Neuronal stem cell (in vitro differentiated cells): ENCODE measurements around the gene UBXN4.
"Not testable (repeated sequence)": the region's sequence is repeated elsewhere in the genome, so short reads cannot be mapped to it uniquely, and the experiment has no call there.

Experiments
- DNase-seq: peaks from one replicate; pipeline ENCODE4 v3.0.0-alpha.2; 2013; ENCODE audit warnings: low spot score
- H2AFZ ChIP-seq: one replicate; pipeline ENCODE4 v1.6.1; 2013; ENCODE audit warnings: mild to moderate bottlenecking, low read length, inconsistent platforms
- H2AK5ac ChIP-seq: 2 replicates; pipeline ENCODE4 v1.6.1; 2013; ENCODE audit warnings: low read depth, mild to moderate bottlenecking, inconsistent platforms, low read length, moderate library complexity, mixed read lengths
- H2BK120ac ChIP-seq: 2 replicates; pipeline ENCODE4 v1.6.1; 2013; ENCODE audit warnings: low read depth, mild to moderate bottlenecking, inconsistent platforms, low read length, moderate library complexity, mixed read lengths
- H2BK12ac ChIP-seq: one replicate; pipeline ENCODE4 v1.6.1; 2013; ENCODE audit warnings: low read length, inconsistent platforms
- H2BK15ac ChIP-seq: 2 replicates; pipeline ENCODE4 v1.6.1; 2013; ENCODE audit warnings: mild to moderate bottlenecking, low read length, inconsistent platforms, mixed read lengths
- H2BK5ac ChIP-seq: one replicate; pipeline ENCODE4 v1.6.1; 2013; ENCODE audit warnings: inconsistent platforms, mild to moderate bottlenecking, low read length, moderate library complexity
- H3K14ac ChIP-seq: one replicate; pipeline ENCODE4 v1.6.1; 2013; ENCODE audit warnings: low read length, inconsistent platforms
- H3K18ac ChIP-seq: 2 replicates; pipeline ENCODE4 v1.6.1; 2013; ENCODE audit warnings: low read length, inconsistent platforms
- H3K23ac ChIP-seq: 2 replicates; pipeline ENCODE4 v1.6.1; 2013; ENCODE audit warnings: low read depth, mild to moderate bottlenecking, mixed read lengths, low read length, inconsistent platforms; ENCODE audit not compliant: poor library complexity
- H3K27ac ChIP-seq: replicated peaks from 3 replicates; pipeline ENCODE4 v1.5.1; 2013; ENCODE audit warnings: low read length, inconsistent platforms
- H3K27me3 ChIP-seq, 3 experiments: 2 replicates each; pipeline ENCODE4 v1.6.1; 2013; ENCODE audit warnings: low read length in 3 of 3, mild to moderate bottlenecking in 2 of 3, inconsistent platforms in 1 of 3, low read depth in 1 of 3, mixed read lengths in 1 of 3, moderate library complexity in 1 of 3; ENCODE audit not compliant: control insufficient read depth in 3 of 3, insufficient read depth in 3 of 3
- H3K36me3 ChIP-seq, 2 donors: replicated peaks in 1 of 2; 2 replicates each; pipeline ENCODE4 v1.6.1; 2013; ENCODE audit warnings: low read length in 2 of 2; ENCODE audit not compliant: control insufficient read depth in 2 of 2, insufficient read depth in 2 of 2
- H3K4ac ChIP-seq: 2 replicates; pipeline ENCODE4 v1.6.1; 2013; ENCODE audit warnings: inconsistent platforms, mild to moderate bottlenecking, low read length, moderate library complexity
- H3K4me1 ChIP-seq, 2 donors: 1 replicate in 1 of 2; 2 replicates in 1 of 2; pipeline ENCODE4 v1.6.1; 2013; ENCODE audit warnings: low read length in 2 of 2, low read depth in 1 of 2; ENCODE audit not compliant: control insufficient read depth in 2 of 2, insufficient read depth in 1 of 2
- H3K4me2 ChIP-seq: one replicate; pipeline ENCODE4 v1.6.1; 2013; ENCODE audit warnings: mild to moderate bottlenecking, low read length, inconsistent platforms; ENCODE audit not compliant: insufficient read depth, poor library complexity, severe bottlenecking
- H3K4me3 ChIP-seq, 2 donors: 2 replicates each; pipeline ENCODE4 v1.5.1; 2013; ENCODE audit warnings: low read length in 2 of 2, mild to moderate bottlenecking in 2 of 2, inconsistent platforms in 1 of 2, moderate library complexity in 1 of 2
- H3K79me1 ChIP-seq: one replicate; pipeline ENCODE4 v1.6.1; 2013; ENCODE audit warnings: low read depth, mild to moderate bottlenecking, inconsistent platforms, low read length, moderate library complexity
- H3K9ac ChIP-seq: one replicate; pipeline ENCODE4 v1.6.1; 2013; ENCODE audit warnings: mild to moderate bottlenecking, low read depth, low read length, inconsistent platforms; ENCODE audit not compliant: poor library complexity
- H3K9me3 ChIP-seq, 2 donors: replicated peaks in 1 of 2; 2 replicates each; pipeline versions ENCODE3 to v1.6.1; 2013; ENCODE audit warnings: low read length in 2 of 2, mild to moderate bottlenecking in 2 of 2, inconsistent platforms in 1 of 2, low read depth in 1 of 2, mixed read lengths in 1 of 2, moderate library complexity in 1 of 2; ENCODE audit not compliant: control insufficient read depth in 2 of 2, insufficient read depth in 1 of 2
- H4K8ac ChIP-seq: one replicate; pipeline ENCODE4 v1.6.1; 2013; ENCODE audit warnings: low read depth, mild to moderate bottlenecking, inconsistent platforms, low read length, moderate library complexity
- H4K91ac ChIP-seq: one replicate; pipeline ENCODE4 v1.6.1; 2013; ENCODE audit warnings: low read length, low read depth, mild to moderate bottlenecking, inconsistent platforms; ENCODE audit not compliant: poor library complexity
- WGBS, 2 donors: extraction: QIAGEN DNeasy Blood & Tissue Kit; methylation state at CpG; one replicate each; pipeline ENCODE4 v1.1.7; 2013; ENCODE audit warnings: missing lambda C conversion rate in 2 of 2, mixed read lengths in 1 of 2; ENCODE audit not compliant: insufficient read length in 2 of 2, insufficient replicate concordance in 1 of 2; ENCODE audit errors: extremely low coverage in 2 of 2; 5-methylcytosine and 5-hydroxymethylcytosine counted together

UBXN4 gene

DNA sequence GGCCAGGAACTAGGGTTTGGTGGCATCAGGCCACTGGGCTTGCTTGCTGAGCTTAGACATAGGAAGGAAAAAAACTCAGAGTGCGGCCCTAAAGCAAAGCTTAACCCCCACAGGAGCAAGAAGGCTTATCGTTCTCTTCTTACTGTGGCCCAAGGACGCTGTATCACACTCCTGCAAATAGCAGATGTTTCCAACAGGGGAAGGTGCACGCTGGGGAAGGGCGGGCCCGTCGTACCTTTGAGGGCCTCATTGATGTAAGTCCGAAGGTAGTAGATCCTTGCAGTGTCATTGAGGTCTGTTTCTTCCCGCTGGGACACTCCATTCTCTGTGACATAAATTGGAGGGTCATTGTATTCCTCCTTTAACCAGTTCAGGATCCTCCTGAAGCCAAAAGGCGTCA, 48.8 kb downstream of the UBXN4 start:
- Histone ChIP-seq H3K4me1 (no peaks in the 10 kb centered on the region), H2BK15ac (no peak overlapping the region), H3K4ac (no peak overlapping the region), H2BK12ac (no peak overlapping the region), H3K27ac (no peak overlapping the region), H2AK5ac (no peak overlapping the region), H2AFZ (no peak overlapping the region), H2BK120ac (no peak overlapping the region), H3K4me3 (no peak overlapping the region), H3K9ac (no peak overlapping the region), H3K4me2 (no peak overlapping the region), H3K36me3 (peaks cover 2 to 19% of the 10 kb centered on the region in 2 donors), H3K9me3 (peaks cover under 1 to 3% of the 10 kb centered on the region in 2 donors), H4K8ac (no peak overlapping the region), H3K23ac (no peak overlapping the region), H3K14ac (peak overlapping the region; percentile 86), H4K91ac (no peak overlapping the region), H3K79me1 (no peaks in the 10 kb centered on the region), H3K18ac (no peak overlapping the region), H3K27me3 (no peaks in the 10 kb centered on the region), H2BK5ac (no peak overlapping the region)
- no CpG with 5 or more reads among the region's 10 CpGs for WGBS, 2 donors
- DNase-seq, result no peak

DNA sequence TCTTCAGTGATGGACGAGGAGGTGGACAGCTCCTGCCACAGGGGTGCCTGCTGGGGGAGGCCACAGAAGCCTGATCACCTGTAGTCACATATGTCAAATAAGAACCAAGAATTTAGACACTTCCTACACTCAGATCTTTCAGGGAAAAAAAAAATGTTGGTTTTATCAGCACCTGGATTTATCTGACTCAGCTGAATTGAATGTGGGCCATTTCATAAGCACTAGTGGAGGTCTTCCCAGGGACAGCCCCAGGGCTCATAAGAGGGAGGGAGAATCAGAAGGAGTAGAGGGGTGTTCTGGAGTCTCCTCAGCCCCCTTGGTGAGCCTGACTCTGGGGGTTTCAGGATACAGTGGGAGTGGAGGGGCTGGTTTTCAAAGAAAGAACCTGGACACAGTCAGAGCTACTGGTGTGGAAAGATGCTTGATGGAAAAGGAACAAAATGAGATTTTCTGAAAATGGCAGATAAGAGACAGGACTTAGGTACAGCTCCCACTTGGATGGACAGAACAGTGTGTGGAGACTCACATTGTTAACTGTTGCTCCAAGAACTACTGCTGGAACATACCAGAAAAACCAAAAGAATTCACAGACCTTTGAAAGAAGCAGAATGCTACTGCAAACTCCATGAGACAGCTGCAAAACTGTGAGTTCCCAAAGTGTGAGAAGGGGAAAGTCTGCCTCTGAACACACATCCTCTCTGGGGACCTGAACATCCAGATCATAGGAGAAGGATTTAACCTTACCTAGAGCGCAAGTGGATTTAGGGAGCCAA, 49.9 kb downstream of the UBXN4 start:
- Histone ChIP-seq H3K27ac (no peak overlapping the region), H3K4me1 (no peaks in the 10 kb centered on the region), H3K79me1 (no peaks in the 10 kb centered on the region), H3K27me3 (no peaks in the 10 kb centered on the region), H2AFZ (no peak overlapping the region), H3K4ac (no peak overlapping the region), H2AK5ac (no peak overlapping the region), H3K4me2 (no peak overlapping the region), H4K91ac (no peak overlapping the region), H2BK5ac (no peak overlapping the region), H4K8ac (no peak overlapping the region), H3K4me3 (no peak overlapping the region), H3K18ac (no peak overlapping the region), H3K36me3 (peaks cover 0 to 12% of the 10 kb centered on the region in 2 donors), H3K23ac (no peak overlapping the region), H2BK12ac (no peak overlapping the region), H2BK120ac (no peak overlapping the region), H2BK15ac (no peak overlapping the region), H3K14ac (no peak overlapping the region), H3K9me3 (peaks cover 0 to 2% of the 10 kb centered on the region in 2 donors), H3K9ac (no peak overlapping the region)
- whole genome bisulfite sequencing, 2 donors, result no CpG with 5 or more reads among the region's 2 CpGs
- DNase-seq, result no peak

GRCh38 chr2:135792401-135793150, 50.9 kb downstream of the UBXN4 start:
- Histone ChIP-seq H3K4me2 (no peak overlapping the region), H2BK12ac (no peak overlapping the region), H3K4me3 (no peak overlapping the region), H3K14ac (no peak overlapping the region), H2BK120ac (no peak overlapping the region), H3K27ac (no peak overlapping the region), H3K79me1 (no peaks in the 10 kb centered on the region), H4K91ac (no peak overlapping the region), H3K18ac (no peak overlapping the region), H2BK5ac (no peak overlapping the region), H2AK5ac (no peak overlapping the region), H2AFZ (peak overlapping the region; percentile 5), H3K36me3 (peaks cover 0 to 2% of the 10 kb centered on the region in 2 donors), H3K9me3 (peaks cover 0 to 2% of the 10 kb centered on the region in 2 donors), H2BK15ac (no peak overlapping the region), H4K8ac (no peak overlapping the region), H3K9ac (no peak overlapping the region), H3K4me1 (no peaks in the 10 kb centered on the region), H3K4ac (no peak overlapping the region), H3K27me3 (no peaks in the 10 kb centered on the region), H3K23ac (no peak overlapping the region)
- DNase-seq, result no peak
- WGBS, 2 donors, result no CpG with 5 or more reads among the region's 7 CpGs

- not testable (repeated sequence) for H2AK5ac ChIP-seq, H3K27ac ChIP-seq, H4K8ac ChIP-seq, H2BK120ac ChIP-seq, H2BK5ac ChIP-seq, H4K91ac ChIP-seq, H3K27me3 ChIP-seq, H3K14ac ChIP-seq, H2AFZ ChIP-seq, H3K4me3 ChIP-seq, H3K36me3 ChIP-seq, DNase-seq, H3K18ac ChIP-seq, H3K23ac ChIP-seq, H2BK12ac ChIP-seq, H3K4me1 ChIP-seq, H3K9ac ChIP-seq, H3K4ac ChIP-seq, H2BK15ac ChIP-seq, H3K9me3 ChIP-seq, H3K4me2 ChIP-seq, H3K79me1 ChIP-seq
- WGBS, 2 donors, result no CpG with 5 or more reads among the region's 4 CpGs
These were observed 54.0 kb downstream of the UBXN4 start for GRCh38 chr2:135795641-135796040.
